GM19238 (cell line): ENCODE measurements around the gene SGSM1.
"Not testable (repeated sequence)": the region's sequence is repeated elsewhere in the genome, so short reads cannot be mapped to it uniquely, and the experiment has no call there.

Source experiments
- DNase-seq: peaks from one replicate; pipeline ENCODE4 v3.0.0; 2011; ENCODE audit warnings: low spot score; ENCODE audit not compliant: insufficient read length

SGSM1 gene

GRCh38 chr22:24894220-24894975, 88.4 kb downstream of the SGSM1 start:
- no peak for DNase-seq

- no peak for DNase-seq
Measured at GRCh38 chr22:24894998-24895397, 89.0 kb downstream of the SGSM1 start.

- DNase-seq: no peak
Measured at GRCh38 chr22:24901448-24901847, 95.4 kb downstream of the SGSM1 start.

- no peak for DNase-seq
Measured at GRCh38 chr22:24905909-24906308, 99.9 kb downstream of the SGSM1 start.

GRCh38 chr22:24907101-24907500, 101.1 kb downstream of the SGSM1 start:
- DNase-seq: not testable (repeated sequence)

GRCh38 chr22:24920029-24920428, 114.0 kb downstream of the SGSM1 start:
- DNase-seq: no peak

- DNase-seq: no peak
Measured at GRCh38 chr22:24925586-24926427, 119.8 kb downstream of the SGSM1 start.

- no peak for DNase-seq
Measured at GRCh38 chr22:24926428-24926725, 120.4 kb downstream of the SGSM1 start.

GRCh38 chr22:24926849-24927579, 121.0 kb downstream of the SGSM1 start:
- no peak for DNase-seq

- no peak for DNase-seq
Measured at GRCh38 chr22:24928322-24928721, 122.3 kb downstream of the SGSM1 start.

GRCh38 chr22:24930678-24931077, 124.7 kb downstream of the SGSM1 start:
- DNase-seq: no peak

- no peak for DNase-seq
Measured at GRCh38 chr22:24935771-24936483, 129.9 kb downstream of the SGSM1 start.

- DNase-seq: no peak
Measured at GRCh38 chr22:24937114-24937513, 131.1 kb downstream of the SGSM1 start.

- peak; percentile 39 for DNase-seq
Measured at GRCh38 chr22:24938741-24939341, 132.8 kb downstream of the SGSM1 start.

- no peak for DNase-seq
Measured at GRCh38 chr22:24942301-24942700, 136.3 kb downstream of the SGSM1 start.

GRCh38 chr22:24944217-24944937, 138.4 kb downstream of the SGSM1 start:
- DNase-seq: no peak

GRCh38 chr22:24945430-24945829, 139.4 kb downstream of the SGSM1 start:
- no peak for DNase-seq

GRCh38 chr22:24947383-24947782, 141.4 kb downstream of the SGSM1 start:
- DNase-seq: no peak

GRCh38 chr22:24947881-24948280, 141.9 kb downstream of the SGSM1 start:
- no peak for DNase-seq
